ENCODE results near the gene CIB1. TPM values are rescaled to one million over a fixed set of nuclear protein-coding genes. Genes with fewer than 3 reads are reported as not detected.

Gene CIB1
- total RNA-seq, 2 experiments from 2014 or later, result 92.4 to 102 TPM

GRCh38 chr15:90202929-90203328 is 30.8 kb downstream of the CIB1 start:
- POLR2A ChIA-PET, result interaction anchor here (0.6 to 1.4 kb wide), 2 partner anchors 28 to 101 kb away, joined by 3 to 6 read pairs; partner anchors contain the start of gene IDH2
- no peaks in the 10 kb centered on the region for H3K9me3 Mint-ChIP-seq (ENCODE audit: insufficient read depth)
- H3K27me3 Mint-ChIP-seq (ENCODE audit: low read depth), result peaks cover 4% of the 10 kb centered on the region
- no peak for ATAC-seq
- peak overlapping the region; percentile 77 for H3K4me3 Mint-ChIP-seq
- DNase-seq, result no peak
- CTCF ChIA-PET, result interaction anchor here (1.0 to 2.0 kb wide), 4 partner anchors 11 to 60 kb away, joined by 3 to 7 read pairs (median 4); no protein-coding TSS in a partner anchor
- H3K4me1 Mint-ChIP-seq (ENCODE audit: low read depth), result peaks cover 26% of the 10 kb centered on the region
- no peak overlapping the region for H3K27ac Mint-ChIP-seq
- peaks cover 2% of the 10 kb centered on the region for H3K36me3 Mint-ChIP-seq (ENCODE audit: low read depth)

- ChIA-PET CTCF (interaction anchor here (1.2 to 2.9 kb wide), 6 partner anchors 11 to 59 kb away, joined by 4 to 19 read pairs (median 12); partner anchors contain the start of genes CIB1 and GDPGP1), POLR2A (interaction anchor here (0.5 to 2.5 kb wide), 8 partner anchors 10 to 714 kb away, joined by 3 to 19 read pairs (median 4); no protein-coding TSS in a partner anchor)
- peaks cover 26% of the 10 kb centered on the region for H3K4me1 Mint-ChIP-seq (ENCODE audit: low read depth)
- H3K9me3 Mint-ChIP-seq (ENCODE audit: insufficient read depth), result no peaks in the 10 kb centered on the region
- DNase-seq, result no peak
- no peak overlapping the region for H3K27ac Mint-ChIP-seq
- peak overlapping the region; percentile 77 for H3K4me3 Mint-ChIP-seq
- ATAC-seq, result no peak
- H3K36me3 Mint-ChIP-seq (ENCODE audit: low read depth), result peaks cover 2% of the 10 kb centered on the region
- peaks cover 4% of the 10 kb centered on the region for H3K27me3 Mint-ChIP-seq (ENCODE audit: low read depth)
Measured at GRCh38 chr15:90201944-90202375, 31.8 kb downstream of the CIB1 start.

GRCh38 chr15:90201130-90201943 is 32.4 kb downstream of the CIB1 start, which contains the start of gene SEMA4B:
SEMA4B (plus strand) TSS chr15:90201330; CDS start chr15:90201579, 249 bp downstream.
- POLR2A ChIA-PET, result interaction anchor here (0.5 to 2.5 kb wide), 11 partner anchors 9 to 714 kb away, joined by 3 to 19 read pairs (median 4); partner anchors contain the start of genes CIB1 and GDPGP1
- peak within 1 kb of the TSS; percentile 80 for H3K27ac Mint-ChIP-seq
- H3K36me3 Mint-ChIP-seq (ENCODE audit: low read depth), result peaks cover 2% of the 10 kb centered on the region
- H3K9me3 Mint-ChIP-seq (ENCODE audit: insufficient read depth), result no peaks in the 10 kb centered on the region
- peak; percentile 93 for ATAC-seq
- peaks cover 26% of the 10 kb centered on the region for H3K4me1 Mint-ChIP-seq (ENCODE audit: low read depth)
- DNase-seq, result peak; percentile 78
- CTCF ChIA-PET, result interaction anchor here (1.1 to 2.9 kb wide), 10 partner anchors 11 to 326 kb away, joined by 3 to 19 read pairs (median 9); partner anchors contain the start of genes CIB1 and GDPGP1
- peaks cover 4% of the 10 kb centered on the region for H3K27me3 Mint-ChIP-seq (ENCODE audit: low read depth)
- peak within 1 kb of the TSS; percentile 80 for H3K4me3 Mint-ChIP-seq

- peaks cover 2% of the 10 kb centered on the region for H3K36me3 Mint-ChIP-seq (ENCODE audit: low read depth)
- DNase-seq (no peak), ATAC-seq (no peak)
- POLR2A ChIA-PET, result interaction anchor here (0.6 to 2.5 kb wide), 7 partner anchors 8 to 634 kb away, joined by 3 to 19 read pairs (median 4); partner anchors contain the start of genes CIB1 and GDPGP1
- CTCF ChIA-PET, result interaction anchor here (1.1 to 2.9 kb wide), 10 partner anchors 10 to 326 kb away, joined by 3 to 19 read pairs (median 9); partner anchors contain the start of genes CIB1 and GDPGP1
- no peaks in the 10 kb centered on the region for H3K9me3 Mint-ChIP-seq (ENCODE audit: insufficient read depth)
- peaks cover 4% of the 10 kb centered on the region for H3K27me3 Mint-ChIP-seq (ENCODE audit: low read depth)
- peak overlapping the region; percentile 80 for H3K4me3 Mint-ChIP-seq
- peaks cover 26% of the 10 kb centered on the region for H3K4me1 Mint-ChIP-seq (ENCODE audit: low read depth)
- H3K27ac Mint-ChIP-seq, result peak overlapping the region; percentile 80
Measured at GRCh38 chr15:90200534-90201129, 33.1 kb downstream of the CIB1 start.

GRCh38 chr15:90194655-90195054 is 39.1 kb downstream of the CIB1 start:
- Mint-ChIP-seq H3K27ac (no peak overlapping the region), H3K27me3 (ENCODE audit: low read depth) (no peaks in the 10 kb centered on the region), H3K9me3 (ENCODE audit: insufficient read depth) (no peaks in the 10 kb centered on the region), H3K36me3 (ENCODE audit: low read depth) (peaks cover 2% of the 10 kb centered on the region), H3K4me1 (ENCODE audit: low read depth) (peaks cover 32% of the 10 kb centered on the region), H3K4me3 (no peak overlapping the region)
- CTCF ChIA-PET, result interaction anchor here (0.6 to 1.1 kb wide), 2 partner anchors 99 to 1290 kb away, joined by 3 to 4 read pairs; no protein-coding TSS in a partner anchor
- no peak for DNase-seq
- ATAC-seq, result no peak
- POLR2A ChIA-PET, result interaction anchor here (0.6 kb wide), 1 partner anchor 761 kb away, joined by 5 read pairs; no protein-coding TSS in a partner anchor

- peak overlapping the region; percentile 35 for H3K27ac Mint-ChIP-seq
- ChIA-PET POLR2A (interaction anchor here (1.0 to 2.5 kb wide), 2 partner anchors 7 to 40 kb away, joined by 3 to 19 read pairs; partner anchors contain the start of gene SEMA4B), CTCF (interaction anchor here (0.8 to 2.0 kb wide), 4 partner anchors 11 to 432 kb away, joined by 3 to 5 read pairs (median 5); no protein-coding TSS in a partner anchor)
- peaks cover 2% of the 10 kb centered on the region for H3K36me3 Mint-ChIP-seq (ENCODE audit: low read depth)
- peaks cover 35% of the 10 kb centered on the region for H3K4me1 Mint-ChIP-seq (ENCODE audit: low read depth)
- peak overlapping the region; percentile 15 for H3K4me3 Mint-ChIP-seq
- H3K9me3 Mint-ChIP-seq (ENCODE audit: insufficient read depth), result no peaks in the 10 kb centered on the region
- DNase-seq, result peak; percentile 52
- peak; percentile 47 for ATAC-seq
- H3K27me3 Mint-ChIP-seq (ENCODE audit: low read depth), result peaks cover 2% of the 10 kb centered on the region
Measured at GRCh38 chr15:90192961-90193786, 40.6 kb downstream of the CIB1 start.

- ATAC-seq (peak; percentile 65), DNase-seq (peak; percentile 31)
- CTCF ChIA-PET, result interaction anchor here (1.1 to 4.0 kb wide), 5 partner anchors 9 to 431 kb away, joined by 3 to 19 read pairs (median 5); partner anchors contain the start of gene SEMA4B
- no peaks in the 10 kb centered on the region for H3K9me3 Mint-ChIP-seq (ENCODE audit: insufficient read depth)
- peaks cover 34% of the 10 kb centered on the region for H3K4me1 Mint-ChIP-seq (ENCODE audit: low read depth)
- POLR2A ChIA-PET, result interaction anchor here (0.6 to 2.5 kb wide), 5 partner anchors 9 to 178 kb away, joined by 3 to 19 read pairs (median 3); partner anchors contain the start of gene SEMA4B
- peaks cover 2% of the 10 kb centered on the region for H3K27me3 Mint-ChIP-seq (ENCODE audit: low read depth)
- peak overlapping the region; percentile 60 for H3K4me3 Mint-ChIP-seq
- H3K36me3 Mint-ChIP-seq (ENCODE audit: low read depth), result peaks cover 2% of the 10 kb centered on the region
- peak overlapping the region; percentile 78 for H3K27ac Mint-ChIP-seq
Measured at GRCh38 chr15:90191794-90192509, 41.8 kb downstream of the CIB1 start.

GRCh38 chr15:90191344-90191687 is 42.4 kb downstream of the CIB1 start:
- POLR2A ChIA-PET, result interaction anchor here (1.1 to 2.5 kb wide), 3 partner anchors 9 to 48 kb away, joined by 3 to 19 read pairs (median 3); partner anchors contain the start of gene SEMA4B
- no peaks in the 10 kb centered on the region for H3K9me3 Mint-ChIP-seq (ENCODE audit: insufficient read depth)
- peak overlapping the region; percentile 78 for H3K27ac Mint-ChIP-seq
- H3K4me3 Mint-ChIP-seq, result no peak overlapping the region
- CTCF ChIA-PET, result interaction anchor here (1.4 to 4.0 kb wide), 4 partner anchors 9 to 48 kb away, joined by 3 to 19 read pairs (median 6); partner anchors contain the start of gene SEMA4B
- no peak for DNase-seq
- peaks cover 2% of the 10 kb centered on the region for H3K27me3 Mint-ChIP-seq (ENCODE audit: low read depth)
- no peak for ATAC-seq
- H3K4me1 Mint-ChIP-seq (ENCODE audit: low read depth), result peaks cover 34% of the 10 kb centered on the region
- peaks cover 2% of the 10 kb centered on the region for H3K36me3 Mint-ChIP-seq (ENCODE audit: low read depth)

GRCh38 chr15:90190606-90191343 is 43.0 kb downstream of the CIB1 start:
- ChIA-PET CTCF (interaction anchor here (2.1 to 4.0 kb wide), 2 partner anchors 10 to 48 kb away, joined by 7 to 19 read pairs; partner anchors contain the start of gene SEMA4B), POLR2A (no interaction called here)
- Mint-ChIP-seq H3K36me3 (ENCODE audit: low read depth) (peaks cover 2% of the 10 kb centered on the region), H3K27me3 (ENCODE audit: low read depth) (peaks cover 2% of the 10 kb centered on the region), H3K27ac (peak overlapping the region; percentile 35), H3K4me3 (no peak overlapping the region), H3K4me1 (ENCODE audit: low read depth) (peaks cover 34% of the 10 kb centered on the region), H3K9me3 (ENCODE audit: insufficient read depth) (no peaks in the 10 kb centered on the region)
- DNase-seq, result no peak
- no peak for ATAC-seq

All from activated CD8-positive, alpha-beta T cell treated with anti-CD3 and anti-CD28 coated beads, Interleukin-2, amount 10 ng/mL, durations not matched to agents 7 days and 5 days (primary cell).